GM23338 (cell line): ENCODE results near the gene ORAI3. TPM values are rescaled to one million over a fixed set of nuclear protein-coding genes. Genes with fewer than 3 reads are reported as not detected.

Source experiments
- ATAC-seq: fragments of 200-7000 bp; cut with Tn5 transposase; 3 replicates; pipeline ENCODE4 v1.9.1; 2020
- DNase-seq: peaks from one replicate; pipeline ENCODE4 v3.0.0-alpha.2; 2015; ENCODE audit warnings: low spot score
- H2AFZ ChIP-seq: fragments of 200-600 bp; sonication (generic); 2 replicates; pipeline ENCODE4 v1.8.0; 2016; ENCODE audit warnings: antibody characterized with exemption, mild to moderate bottlenecking, moderate library complexity
- H3F3A ChIP-seq: fragments of 200-600 bp; sonication (generic); replicated peaks from 2 replicates; pipeline ENCODE4 v1.8.0; 2017; ENCODE audit warnings: antibody characterized with exemption, mixed run types, low read depth
- H3K27ac ChIP-seq: fragments of 200-600 bp; sonication (generic); 2 replicates; pipeline ENCODE4 v1.6.1; 2016; ENCODE audit warnings: low read depth
- H3K27me3 ChIP-seq: fragments of 200-600 bp; sonication (generic); 2 replicates; pipeline ENCODE4 v1.8.0; 2016; ENCODE audit warnings: mild to moderate bottlenecking, mixed run types, moderate library complexity; ENCODE audit not compliant: insufficient read depth
- H3K36me3 ChIP-seq: fragments of 200-600 bp; sonication (generic); 2 replicates; pipeline ENCODE4 v1.8.0; 2016; ENCODE audit warnings: mild to moderate bottlenecking; ENCODE audit not compliant: insufficient read depth
- H3K4me1 ChIP-seq: fragments of 200-600 bp; sonication (generic); 2 replicates; pipeline ENCODE4 v1.8.0; 2016; ENCODE audit warnings: mild to moderate bottlenecking, moderate library complexity; ENCODE audit not compliant: insufficient read depth
- H3K4me2 ChIP-seq: fragments of 200-600 bp; sonication (generic); 2 replicates; pipeline ENCODE4 v1.7.1; 2017; ENCODE audit warnings: mixed run types
- H3K4me3 ChIP-seq: fragments of 200-600 bp; sonication (generic); 2 replicates; pipeline ENCODE4 v1.6.1; 2016; ENCODE audit warnings: mixed run types
- H3K79me2 ChIP-seq: fragments of 200-600 bp; sonication (generic); replicated peaks from 2 replicates; pipeline ENCODE4 v1.8.0; 2017; ENCODE audit warnings: mild to moderate bottlenecking; ENCODE audit not compliant: insufficient read depth
- H3K9me2 ChIP-seq: fragments of 200-600 bp; sonication (generic); 2 replicates; pipeline ENCODE4 v1.8.0; 2017; ENCODE audit not compliant: insufficient read depth
- H4K20me1 ChIP-seq: fragments of 200-600 bp; sonication (generic); replicated peaks from 2 replicates; pipeline ENCODE4 v1.8.0; 2017; ENCODE audit warnings: mild to moderate bottlenecking; ENCODE audit not compliant: insufficient read depth
- H3K27ac Mint-ChIP-seq: 2 replicates; pipeline ENCODE4 v1.8.0; 2020; ENCODE audit warnings: inconsistent platforms, mild to moderate bottlenecking, moderate library complexity, mixed read lengths
- H3K27me3 Mint-ChIP-seq: 3 replicates; pipeline ENCODE4 v1.8.0; 2022; ENCODE audit warnings: low read depth, mild to moderate bottlenecking, moderate library complexity, mixed read lengths, inconsistent platforms; ENCODE audit not compliant: insufficient read depth, poor library complexity
- H3K36me3 Mint-ChIP-seq: 3 replicates; pipeline ENCODE4 v1.8.0; 2021; ENCODE audit warnings: low read depth, mild to moderate bottlenecking, inconsistent platforms, moderate library complexity, mixed read lengths
- H3K4me1 Mint-ChIP-seq: 3 replicates; pipeline ENCODE4 v1.8.0; 2020; ENCODE audit warnings: mild to moderate bottlenecking, inconsistent platforms, mixed read lengths
- H3K4me3 Mint-ChIP-seq: 3 replicates; pipeline ENCODE4 v1.8.0; 2021; ENCODE audit warnings: moderate library complexity, mild to moderate bottlenecking, inconsistent platforms, mixed read lengths
- H3K9me3 Mint-ChIP-seq: 3 replicates; pipeline ENCODE4 v1.8.0; 2020; ENCODE audit warnings: moderate library complexity, mild to moderate bottlenecking, inconsistent platforms, mixed read lengths
- CREB1 ChIP-seq: fragments of 250-450 bp; sonication (Bioruptor Pico); IDR thresholded peaks from 2 replicates; pipeline ENCODE4 v1.5.0; 2020; ENCODE audit warnings: low read depth, mild to moderate bottlenecking, moderate library complexity
- ETS1 ChIP-seq: IDR thresholded peaks from 2 replicates; pipeline ENCODE4 v1.6.1; 2016; ENCODE audit warnings: antibody characterized with exemption
- EZH2 ChIP-seq: fragments of 200-600 bp; sonication (generic); IDR thresholded peaks from one replicate; pipeline ENCODE4 v1.8.0; 2017; ENCODE audit warnings: antibody characterized with exemption, mild to moderate bottlenecking, low read depth; ENCODE audit not compliant: unreplicated experiment
- EZH2phosphoT487 ChIP-seq: fragments of 200-600 bp; sonication (generic); IDR thresholded peaks from one replicate; pipeline ENCODE4 v1.8.1; 2018; ENCODE audit warnings: antibody characterized with exemption; ENCODE audit not compliant: unreplicated experiment
- JUNB ChIP-seq: IDR thresholded peaks from one replicate; pipeline ENCODE4 v1.6.1; 2016; ENCODE audit warnings: antibody characterized with exemption; ENCODE audit not compliant: unreplicated experiment
- NANOG ChIP-seq: IDR thresholded peaks from 2 replicates; pipeline ENCODE4 v1.6.1; 2016; ENCODE audit warnings: antibody characterized with exemption, borderline replicate concordance
- POLR2AphosphoS5 ChIP-seq: IDR thresholded peaks from 2 replicates; pipeline ENCODE4 v1.6.1; 2016; ENCODE audit warnings: antibody characterized with exemption, low read depth
- STAT1 ChIP-seq: IDR thresholded peaks from one replicate; pipeline ENCODE4 v1.6.1; 2016; ENCODE audit warnings: antibody characterized with exemption; ENCODE audit not compliant: unreplicated experiment
- ZNF114 ChIP-seq: fragments of 250-450 bp; sonication (Bioruptor Pico); IDR thresholded peaks from 2 replicates; pipeline ENCODE4 v1.5.0; 2020; ENCODE audit warnings: mild to moderate bottlenecking, moderate library complexity
- ZNF331 ChIP-seq: fragments of 250-450 bp; sonication (Bioruptor Pico); IDR thresholded peaks from 2 replicates; pipeline ENCODE4 v1.5.0; 2020; ENCODE audit warnings: low read depth, mild to moderate bottlenecking, moderate library complexity
- polyA plus RNA-seq: library from polyadenylated mRNA; unstranded; fragments of >200 nt; fragmentation: Nextera tagmentation; extraction: Ambion mirVana; gene quantifications from 2 replicates; pipeline ENCODE4 v1.2.1, GENCODE V29; 2016
- total RNA-seq: library from RNA; depleted of rRNA; stranded (reverse); fragments of >200 nt; shearing (Covaris generic); gene quantifications from 2 replicates; pipeline ENCODE4 v1.2.3, GENCODE V29; 2014
- TF ChIP-seq, protein P1 (sequence below), 2 experiments: fragments of 200-600 bp in 1 of 2; sonication (generic) in 1 of 2; conservative IDR thresholded peaks; 2 replicates each; pipeline versions ENCODE4 v1.5.1 to v1.6.1; 2016 to 2017; ENCODE audit warnings: antibody characterized with exemption in 2 of 2, low read depth in 2 of 2, mild to moderate bottlenecking in 2 of 2, moderate library complexity in 1 of 2
- TF ChIP-seq, protein P2 (sequence below): IDR thresholded peaks from one replicate; pipeline ENCODE4 v1.6.1; 2018; ENCODE audit warnings: antibody characterized with exemption; ENCODE audit not compliant: unreplicated experiment
- TF ChIP-seq, protein P3 (sequence below): fragments of 250-450 bp; sonication (Bioruptor Pico); IDR thresholded peaks from 2 replicates; pipeline ENCODE4 v1.5.0; 2020; ENCODE audit warnings: mild to moderate bottlenecking, moderate library complexity

Gene ORAI3
- total and polyA plus RNA-seq, 2 experiments from 2014 or later: 6.9 to 15.9 TPM

DNA sequence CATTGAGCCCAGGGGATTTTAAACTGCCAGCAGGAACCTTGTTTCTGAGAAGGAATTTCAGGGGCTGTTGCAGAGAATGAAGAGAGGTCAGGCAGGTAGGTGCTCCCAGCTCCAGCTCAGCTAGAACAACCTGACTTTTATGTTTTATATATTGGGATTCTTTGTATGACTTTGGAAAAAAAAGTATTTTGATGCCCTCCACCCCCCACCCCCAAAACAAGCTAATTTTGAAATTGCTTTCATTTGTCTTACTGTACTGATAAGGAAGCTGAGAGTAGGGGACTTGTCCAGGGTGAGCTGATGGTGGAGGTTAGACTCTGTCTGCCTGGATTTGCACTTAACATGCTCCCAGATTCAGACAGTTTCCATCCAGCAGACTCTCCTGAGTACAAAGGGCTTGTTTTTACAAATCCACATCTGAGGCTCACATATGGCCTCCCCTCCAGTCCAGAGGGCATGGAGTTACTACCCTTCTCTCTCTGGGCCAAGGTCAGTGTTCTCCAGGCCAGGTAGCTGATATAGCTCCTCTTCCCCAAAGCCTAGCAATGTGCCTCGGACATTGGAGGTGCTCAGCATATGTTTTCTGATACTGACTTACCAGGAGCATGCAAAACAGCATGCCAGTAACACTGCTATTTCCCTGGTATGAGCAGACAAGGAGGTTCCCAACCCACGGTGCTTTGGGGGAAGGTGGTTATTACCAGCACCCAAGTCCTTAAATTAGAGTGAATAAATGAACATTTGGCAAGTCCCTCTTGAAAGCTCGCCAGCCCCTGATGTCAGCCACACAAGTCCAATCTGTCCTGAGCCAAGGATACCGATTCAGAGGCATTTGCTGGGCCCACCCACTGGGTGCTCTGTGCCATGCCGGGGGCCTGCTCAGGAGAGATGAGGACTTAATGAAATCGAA, 50.2 kb downstream of the ORAI3 start:
- H3K79me2 ChIP-seq: peaks cover 5% of the 10 kb centered on the region; the same call in 1 of the 2 replicates
- DNase-seq (no peak), ATAC-seq (no peak)
- H3K4me1 Mint-ChIP-seq: peaks cover 19% of the 10 kb centered on the region
- no peaks in the 10 kb centered on the region for H4K20me1 ChIP-seq
- no peak overlapping the region for H2AFZ ChIP-seq
- H3K27me3 ChIP-seq: no peaks in the 10 kb centered on the region
- no peaks in the 10 kb centered on the region for H3K9me3 Mint-ChIP-seq
- peaks cover 22% of the 10 kb centered on the region for H3K4me1 ChIP-seq
- no peaks in the 10 kb centered on the region for H3K36me3 ChIP-seq
- H3F3A ChIP-seq: peaks cover 9% of the 10 kb centered on the region; the same call in 1 of the 2 replicates
- H3K27ac Mint-ChIP-seq: no peak overlapping the region
- no peaks in the 10 kb centered on the region for H3K36me3 Mint-ChIP-seq
- H3K27me3 Mint-ChIP-seq: peaks cover 18% of the 10 kb centered on the region
- no peaks in the 10 kb centered on the region for H3K9me2 ChIP-seq
- H3K4me3 ChIP-seq: no peak overlapping the region
- no peak overlapping the region for H3K27ac ChIP-seq
- H3K4me2 ChIP-seq: peak overlapping the region; percentile 94; the same call in 1 of the 2 replicates
- TF ChIP-seq ZNF114 (CRISPR knock-in tag): no peak
- TF ChIP-seq STAT1: no peak
- TF ChIP-seq EZH2: no peak
- no peak for TF ChIP-seq POLR2AphosphoS5
- TF ChIP-seq, protein P1, sequence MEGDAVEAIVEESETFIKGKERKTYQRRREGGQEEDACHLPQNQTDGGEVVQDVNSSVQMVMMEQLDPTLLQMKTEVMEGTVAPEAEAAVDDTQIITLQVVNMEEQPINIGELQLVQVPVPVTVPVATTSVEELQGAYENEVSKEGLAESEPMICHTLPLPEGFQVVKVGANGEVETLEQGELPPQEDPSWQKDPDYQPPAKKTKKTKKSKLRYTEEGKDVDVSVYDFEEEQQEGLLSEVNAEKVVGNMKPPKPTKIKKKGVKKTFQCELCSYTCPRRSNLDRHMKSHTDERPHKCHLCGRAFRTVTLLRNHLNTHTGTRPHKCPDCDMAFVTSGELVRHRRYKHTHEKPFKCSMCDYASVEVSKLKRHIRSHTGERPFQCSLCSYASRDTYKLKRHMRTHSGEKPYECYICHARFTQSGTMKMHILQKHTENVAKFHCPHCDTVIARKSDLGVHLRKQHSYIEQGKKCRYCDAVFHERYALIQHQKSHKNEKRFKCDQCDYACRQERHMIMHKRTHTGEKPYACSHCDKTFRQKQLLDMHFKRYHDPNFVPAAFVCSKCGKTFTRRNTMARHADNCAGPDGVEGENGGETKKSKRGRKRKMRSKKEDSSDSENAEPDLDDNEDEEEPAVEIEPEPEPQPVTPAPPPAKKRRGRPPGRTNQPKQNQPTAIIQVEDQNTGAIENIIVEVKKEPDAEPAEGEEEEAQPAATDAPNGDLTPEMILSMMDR (conservative IDR thresholded peaks at IDR 0.05; ENCODE audit: low read depth in 2 of 2): no peak
- no peak for TF ChIP-seq CREB1 (CRISPR knock-in tag)
- TF ChIP-seq, protein P2, sequence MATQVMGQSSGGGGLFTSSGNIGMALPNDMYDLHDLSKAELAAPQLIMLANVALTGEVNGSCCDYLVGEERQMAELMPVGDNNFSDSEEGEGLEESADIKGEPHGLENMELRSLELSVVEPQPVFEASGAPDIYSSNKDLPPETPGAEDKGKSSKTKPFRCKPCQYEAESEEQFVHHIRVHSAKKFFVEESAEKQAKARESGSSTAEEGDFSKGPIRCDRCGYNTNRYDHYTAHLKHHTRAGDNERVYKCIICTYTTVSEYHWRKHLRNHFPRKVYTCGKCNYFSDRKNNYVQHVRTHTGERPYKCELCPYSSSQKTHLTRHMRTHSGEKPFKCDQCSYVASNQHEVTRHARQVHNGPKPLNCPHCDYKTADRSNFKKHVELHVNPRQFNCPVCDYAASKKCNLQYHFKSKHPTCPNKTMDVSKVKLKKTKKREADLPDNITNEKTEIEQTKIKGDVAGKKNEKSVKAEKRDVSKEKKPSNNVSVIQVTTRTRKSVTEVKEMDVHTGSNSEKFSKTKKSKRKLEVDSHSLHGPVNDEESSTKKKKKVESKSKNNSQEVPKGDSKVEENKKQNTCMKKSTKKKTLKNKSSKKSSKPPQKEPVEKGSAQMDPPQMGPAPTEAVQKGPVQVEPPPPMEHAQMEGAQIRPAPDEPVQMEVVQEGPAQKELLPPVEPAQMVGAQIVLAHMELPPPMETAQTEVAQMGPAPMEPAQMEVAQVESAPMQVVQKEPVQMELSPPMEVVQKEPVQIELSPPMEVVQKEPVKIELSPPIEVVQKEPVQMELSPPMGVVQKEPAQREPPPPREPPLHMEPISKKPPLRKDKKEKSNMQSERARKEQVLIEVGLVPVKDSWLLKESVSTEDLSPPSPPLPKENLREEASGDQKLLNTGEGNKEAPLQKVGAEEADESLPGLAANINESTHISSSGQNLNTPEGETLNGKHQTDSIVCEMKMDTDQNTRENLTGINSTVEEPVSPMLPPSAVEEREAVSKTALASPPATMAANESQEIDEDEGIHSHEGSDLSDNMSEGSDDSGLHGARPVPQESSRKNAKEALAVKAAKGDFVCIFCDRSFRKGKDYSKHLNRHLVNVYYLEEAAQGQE: no peak
- no peak for TF ChIP-seq ETS1
- no peak for TF ChIP-seq JUNB
- no peak for TF ChIP-seq ZNF331 (CRISPR knock-in tag)
- no peak for TF ChIP-seq NANOG
- TF ChIP-seq, protein P3, sequence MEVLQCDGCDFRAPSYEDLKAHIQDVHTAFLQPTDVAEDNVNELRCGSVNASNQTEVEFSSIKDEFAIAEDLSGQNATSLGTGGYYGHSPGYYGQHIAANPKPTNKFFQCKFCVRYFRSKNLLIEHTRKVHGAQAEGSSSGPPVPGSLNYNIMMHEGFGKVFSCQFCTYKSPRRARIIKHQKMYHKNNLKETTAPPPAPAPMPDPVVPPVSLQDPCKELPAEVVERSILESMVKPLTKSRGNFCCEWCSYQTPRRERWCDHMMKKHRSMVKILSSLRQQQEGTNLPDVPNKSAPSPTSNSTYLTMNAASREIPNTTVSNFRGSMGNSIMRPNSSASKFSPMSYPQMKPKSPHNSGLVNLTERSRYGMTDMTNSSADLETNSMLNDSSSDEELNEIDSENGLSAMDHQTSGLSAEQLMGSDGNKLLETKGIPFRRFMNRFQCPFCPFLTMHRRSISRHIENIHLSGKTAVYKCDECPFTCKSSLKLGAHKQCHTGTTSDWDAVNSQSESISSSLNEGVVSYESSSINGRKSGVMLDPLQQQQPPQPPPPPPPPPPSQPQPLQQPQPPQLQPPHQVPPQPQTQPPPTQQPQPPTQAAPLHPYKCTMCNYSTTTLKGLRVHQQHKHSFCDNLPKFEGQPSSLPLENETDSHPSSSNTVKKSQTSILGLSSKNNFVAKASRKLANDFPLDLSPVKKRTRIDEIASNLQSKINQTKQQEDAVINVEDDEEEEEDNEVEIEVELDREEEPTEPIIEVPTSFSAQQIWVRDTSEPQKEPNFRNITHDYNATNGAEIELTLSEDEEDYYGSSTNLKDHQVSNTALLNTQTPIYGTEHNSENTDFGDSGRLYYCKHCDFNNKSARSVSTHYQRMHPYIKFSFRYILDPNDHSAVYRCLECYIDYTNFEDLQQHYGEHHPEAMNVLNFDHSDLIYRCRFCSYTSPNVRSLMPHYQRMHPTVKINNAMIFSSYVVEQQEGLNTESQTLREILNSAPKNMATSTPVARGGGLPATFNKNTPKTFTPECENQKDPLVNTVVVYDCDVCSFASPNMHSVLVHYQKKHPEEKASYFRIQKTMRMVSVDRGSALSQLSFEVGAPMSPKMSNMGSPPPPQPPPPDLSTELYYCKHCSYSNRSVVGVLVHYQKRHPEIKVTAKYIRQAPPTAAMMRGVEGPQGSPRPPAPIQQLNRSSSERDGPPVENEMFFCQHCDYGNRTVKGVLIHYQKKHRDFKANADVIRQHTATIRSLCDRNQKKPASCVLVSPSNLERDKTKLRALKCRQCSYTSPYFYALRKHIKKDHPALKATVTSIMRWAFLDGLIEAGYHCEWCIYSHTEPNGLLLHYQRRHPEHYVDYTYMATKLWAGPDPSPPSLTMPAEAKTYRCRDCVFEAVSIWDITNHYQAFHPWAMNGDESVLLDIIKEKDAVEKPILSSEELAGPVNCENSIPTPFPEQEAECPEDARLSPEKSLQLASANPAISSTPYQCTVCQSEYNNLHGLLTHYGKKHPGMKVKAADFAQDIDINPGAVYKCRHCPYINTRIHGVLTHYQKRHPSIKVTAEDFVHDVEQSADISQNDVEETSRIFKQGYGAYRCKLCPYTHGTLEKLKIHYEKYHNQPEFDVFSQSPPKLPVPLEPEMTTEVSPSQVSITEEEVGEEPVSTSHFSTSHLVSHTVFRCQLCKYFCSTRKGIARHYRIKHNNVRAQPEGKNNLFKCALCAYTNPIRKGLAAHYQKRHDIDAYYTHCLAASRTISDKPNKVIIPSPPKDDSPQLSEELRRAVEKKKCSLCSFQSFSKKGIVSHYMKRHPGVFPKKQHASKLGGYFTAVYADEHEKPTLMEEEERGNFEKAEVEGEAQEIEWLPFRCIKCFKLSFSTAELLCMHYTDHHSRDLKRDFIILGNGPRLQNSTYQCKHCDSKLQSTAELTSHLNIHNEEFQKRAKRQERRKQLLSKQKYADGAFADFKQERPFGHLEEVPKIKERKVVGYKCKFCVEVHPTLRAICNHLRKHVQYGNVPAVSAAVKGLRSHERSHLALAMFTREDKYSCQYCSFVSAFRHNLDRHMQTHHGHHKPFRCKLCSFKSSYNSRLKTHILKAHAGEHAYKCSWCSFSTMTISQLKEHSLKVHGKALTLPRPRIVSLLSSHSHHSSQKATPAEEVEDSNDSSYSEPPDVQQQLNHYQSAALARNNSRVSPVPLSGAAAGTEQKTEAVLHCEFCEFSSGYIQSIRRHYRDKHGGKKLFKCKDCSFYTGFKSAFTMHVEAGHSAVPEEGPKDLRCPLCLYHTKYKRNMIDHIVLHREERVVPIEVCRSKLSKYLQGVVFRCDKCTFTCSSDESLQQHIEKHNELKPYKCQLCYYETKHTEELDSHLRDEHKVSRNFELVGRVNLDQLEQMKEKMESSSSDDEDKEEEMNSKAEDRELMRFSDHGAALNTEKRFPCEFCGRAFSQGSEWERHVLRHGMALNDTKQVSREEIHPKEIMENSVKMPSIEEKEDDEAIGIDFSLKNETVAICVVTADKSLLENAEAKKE: no peak
- TF ChIP-seq EZH2phosphoT487: no peak
- no peak overlapping the region for H3K4me3 Mint-ChIP-seq
